Peyer's patch (tissue), 4 donors: ENCODE measurements around the gene AGO1.
"Not testable (repeated sequence)": the region's sequence is repeated elsewhere in the genome, so short reads cannot be mapped to it uniquely, and the experiment has no call there.

Source experiments
- POLR2A ChIP-seq, 2 donors: fragments of 450-650 bp; IDR thresholded peaks; one replicate each; pipeline ENCODE4 v1.5.1; 2017; ENCODE audit warnings: antibody characterized with exemption in 2 of 2, mild to moderate bottlenecking in 2 of 2, moderate library complexity in 2 of 2
- TF ChIP-seq, protein P1 (sequence below), 6 experiments: fragments of 450-650 bp in 4 of 6; fragments of 200-600 bp in 2 of 6; sonication (generic) in 1 of 6; IDR thresholded peaks; one replicate each; pipeline ENCODE4 v1.5.1; 2017 to 2019; ENCODE audit warnings: antibody characterized with exemption in 6 of 6, mild to moderate bottlenecking in 3 of 6, moderate library complexity in 1 of 6

DNA sequence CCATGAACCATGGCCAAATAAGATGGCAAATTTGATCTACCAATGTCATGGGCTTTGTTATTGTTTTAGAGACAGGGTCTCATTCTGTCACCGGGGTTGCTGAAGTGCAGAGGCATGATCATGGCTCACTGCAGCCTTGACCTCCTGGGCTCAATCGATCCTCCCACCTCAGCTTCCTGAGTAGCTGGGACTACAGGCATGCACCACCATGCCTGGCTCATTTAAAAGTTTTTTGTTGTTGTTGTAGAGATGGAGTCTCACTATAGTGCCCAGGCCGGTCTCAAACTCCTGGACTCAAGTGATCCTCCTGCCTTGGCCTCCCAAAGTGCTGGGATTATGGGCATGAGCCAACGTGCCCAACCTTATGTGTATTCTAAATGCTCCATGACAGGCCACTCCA lies 8.9 kb upstream of the AGO1 start:
- TF ChIP-seq, protein P1, sequence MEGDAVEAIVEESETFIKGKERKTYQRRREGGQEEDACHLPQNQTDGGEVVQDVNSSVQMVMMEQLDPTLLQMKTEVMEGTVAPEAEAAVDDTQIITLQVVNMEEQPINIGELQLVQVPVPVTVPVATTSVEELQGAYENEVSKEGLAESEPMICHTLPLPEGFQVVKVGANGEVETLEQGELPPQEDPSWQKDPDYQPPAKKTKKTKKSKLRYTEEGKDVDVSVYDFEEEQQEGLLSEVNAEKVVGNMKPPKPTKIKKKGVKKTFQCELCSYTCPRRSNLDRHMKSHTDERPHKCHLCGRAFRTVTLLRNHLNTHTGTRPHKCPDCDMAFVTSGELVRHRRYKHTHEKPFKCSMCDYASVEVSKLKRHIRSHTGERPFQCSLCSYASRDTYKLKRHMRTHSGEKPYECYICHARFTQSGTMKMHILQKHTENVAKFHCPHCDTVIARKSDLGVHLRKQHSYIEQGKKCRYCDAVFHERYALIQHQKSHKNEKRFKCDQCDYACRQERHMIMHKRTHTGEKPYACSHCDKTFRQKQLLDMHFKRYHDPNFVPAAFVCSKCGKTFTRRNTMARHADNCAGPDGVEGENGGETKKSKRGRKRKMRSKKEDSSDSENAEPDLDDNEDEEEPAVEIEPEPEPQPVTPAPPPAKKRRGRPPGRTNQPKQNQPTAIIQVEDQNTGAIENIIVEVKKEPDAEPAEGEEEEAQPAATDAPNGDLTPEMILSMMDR (IDR thresholded peaks at IDR 0.05) = not testable (repeated sequence)
- not testable (repeated sequence) for TF ChIP-seq POLR2A (IDR thresholded peaks at IDR 0.05)
